Neural progenitor cell (in vitro differentiated cells): ENCODE results near the gene FNDC4.

ENCODE experiments used
- EZH2phosphoT487 ChIP-seq: fragments of 200-600 bp; sonication (generic); IDR thresholded peaks from 2 replicates; pipeline ENCODE4 v1.6.1; 2017; ENCODE audit warnings: antibody characterized with exemption
- TF ChIP-seq, protein P1 (sequence below): fragments of 200-600 bp; sonication (generic); IDR thresholded peaks from 2 replicates; pipeline ENCODE4 v1.5.1; 2017; ENCODE audit warnings: antibody characterized with exemption, mild to moderate bottlenecking

DNA sequence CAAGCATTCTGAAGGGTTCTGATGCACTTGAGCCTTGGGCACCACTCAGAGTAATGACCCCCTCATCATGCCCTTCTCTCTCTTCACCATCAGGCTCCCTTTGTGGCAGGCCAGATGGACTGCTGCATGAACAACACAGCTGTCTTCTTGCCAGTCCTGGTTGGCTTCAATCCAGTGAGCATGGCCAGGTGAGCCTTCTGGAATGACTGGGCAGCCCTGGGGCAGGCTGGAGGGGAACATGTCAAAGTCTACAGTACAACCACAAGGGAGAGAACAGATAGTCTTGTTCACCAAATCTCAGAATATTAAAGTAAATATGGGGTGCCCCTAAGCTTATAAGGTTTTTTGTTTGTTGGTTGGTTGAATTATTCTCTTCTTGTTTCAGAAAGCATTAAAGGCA is 6.0 kb upstream of the FNDC4 start:
- TF ChIP-seq, protein P1, sequence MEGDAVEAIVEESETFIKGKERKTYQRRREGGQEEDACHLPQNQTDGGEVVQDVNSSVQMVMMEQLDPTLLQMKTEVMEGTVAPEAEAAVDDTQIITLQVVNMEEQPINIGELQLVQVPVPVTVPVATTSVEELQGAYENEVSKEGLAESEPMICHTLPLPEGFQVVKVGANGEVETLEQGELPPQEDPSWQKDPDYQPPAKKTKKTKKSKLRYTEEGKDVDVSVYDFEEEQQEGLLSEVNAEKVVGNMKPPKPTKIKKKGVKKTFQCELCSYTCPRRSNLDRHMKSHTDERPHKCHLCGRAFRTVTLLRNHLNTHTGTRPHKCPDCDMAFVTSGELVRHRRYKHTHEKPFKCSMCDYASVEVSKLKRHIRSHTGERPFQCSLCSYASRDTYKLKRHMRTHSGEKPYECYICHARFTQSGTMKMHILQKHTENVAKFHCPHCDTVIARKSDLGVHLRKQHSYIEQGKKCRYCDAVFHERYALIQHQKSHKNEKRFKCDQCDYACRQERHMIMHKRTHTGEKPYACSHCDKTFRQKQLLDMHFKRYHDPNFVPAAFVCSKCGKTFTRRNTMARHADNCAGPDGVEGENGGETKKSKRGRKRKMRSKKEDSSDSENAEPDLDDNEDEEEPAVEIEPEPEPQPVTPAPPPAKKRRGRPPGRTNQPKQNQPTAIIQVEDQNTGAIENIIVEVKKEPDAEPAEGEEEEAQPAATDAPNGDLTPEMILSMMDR, result no peak
- no peak for TF ChIP-seq EZH2phosphoT487
